ENCODE measurements around the gene NUBPL.
"Not testable (repeated sequence)": the region's sequence is repeated elsewhere in the genome, so short reads cannot be mapped to it uniquely, and the experiment has no call there.

The NUBPL gene

DNA sequence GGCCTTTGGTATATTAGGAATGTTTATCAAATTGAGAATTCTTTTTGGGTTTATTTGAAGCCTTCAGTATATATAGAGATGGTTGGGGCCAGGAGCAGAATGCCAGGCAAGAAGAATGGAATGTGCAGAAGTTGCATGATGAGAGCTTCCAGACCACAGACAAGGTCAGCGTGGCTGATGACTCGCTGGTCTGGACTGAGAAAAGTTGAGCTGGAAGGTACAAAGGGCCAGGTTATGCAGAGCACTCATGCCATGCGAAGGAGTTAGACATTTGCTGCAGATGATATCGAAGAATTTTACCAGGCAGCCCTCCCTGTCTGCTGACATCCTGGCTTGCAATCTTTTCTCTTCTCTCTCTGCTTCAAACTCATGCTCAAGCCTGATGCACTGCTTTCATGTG lies 319.7 kb downstream of the NUBPL start:
- peak; percentile 64 for DNase-seq (ENCODE audit: low read depth)

- no peak for DNase-seq (ENCODE audit: low read depth)
Observed at GRCh38 chr14:31881531-31882310, 320.5 kb downstream of the NUBPL start.

- DNase-seq (ENCODE audit: low read depth), result no peak
Observed at GRCh38 chr14:31884238-31884637, 323.0 kb downstream of the NUBPL start.

DNA sequence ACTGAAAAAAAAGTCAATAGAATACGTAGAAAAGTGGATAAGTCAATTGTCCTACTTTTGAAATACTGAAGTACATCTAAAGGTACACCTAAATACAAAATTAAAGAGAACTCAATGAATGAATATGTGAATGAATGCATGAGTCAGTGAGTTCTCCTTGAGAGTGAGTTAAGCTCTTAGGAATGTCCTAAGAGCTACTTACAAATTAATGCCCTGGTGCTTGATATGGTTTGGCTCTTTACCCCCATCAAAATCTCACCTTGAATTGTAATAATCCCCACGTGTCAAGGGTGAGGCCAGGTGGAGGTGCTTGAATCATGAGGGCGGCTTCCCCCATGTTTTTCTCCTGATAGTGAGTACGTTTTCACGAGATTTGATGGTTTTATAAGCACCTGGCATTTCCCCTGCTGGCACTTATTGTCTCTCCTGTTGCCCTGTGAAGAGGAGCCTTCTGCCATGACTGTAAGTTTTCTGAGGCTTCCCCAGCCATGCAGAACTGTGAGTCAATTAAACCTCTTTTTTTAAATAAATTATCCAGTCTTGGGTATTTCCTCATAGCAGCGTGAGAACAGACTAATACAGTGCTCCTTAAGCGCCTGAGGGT lies 323.7 kb downstream of the NUBPL start:
- no peak for DNase-seq (ENCODE audit: low read depth)

DNA sequence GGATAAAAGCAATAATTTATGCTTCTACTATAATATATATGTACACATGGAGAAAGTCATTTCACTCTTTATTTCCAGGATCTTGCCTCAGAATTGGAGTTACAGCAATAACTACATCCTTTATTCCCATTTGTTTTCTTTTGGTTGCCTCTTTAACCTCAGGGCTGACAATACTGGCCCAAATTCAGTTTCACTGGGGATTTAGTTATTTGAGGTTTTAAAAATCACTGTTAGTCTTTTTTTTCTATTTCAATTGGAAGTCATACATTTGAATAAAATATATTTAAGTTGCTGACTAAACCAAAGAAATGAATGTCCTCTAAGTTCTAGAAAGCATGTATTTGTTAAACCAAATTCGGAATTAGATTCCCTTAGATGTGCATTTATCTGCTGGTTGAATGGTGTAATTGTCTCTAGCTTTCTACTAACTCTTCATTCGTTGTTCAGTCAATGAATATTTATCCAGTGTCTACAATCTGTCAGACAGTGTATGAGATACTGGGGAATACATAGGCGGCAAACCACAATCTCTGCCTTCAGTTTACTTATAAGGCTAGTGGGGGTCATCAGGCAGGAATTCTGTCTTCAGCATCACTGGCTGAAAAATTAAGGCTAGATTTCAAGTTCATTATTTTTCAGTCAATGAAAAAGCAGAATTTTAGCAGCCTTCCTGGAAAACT lies 325.1 kb downstream of the NUBPL start:
- DNase-seq (ENCODE audit: low read depth), result no peak

DNA sequence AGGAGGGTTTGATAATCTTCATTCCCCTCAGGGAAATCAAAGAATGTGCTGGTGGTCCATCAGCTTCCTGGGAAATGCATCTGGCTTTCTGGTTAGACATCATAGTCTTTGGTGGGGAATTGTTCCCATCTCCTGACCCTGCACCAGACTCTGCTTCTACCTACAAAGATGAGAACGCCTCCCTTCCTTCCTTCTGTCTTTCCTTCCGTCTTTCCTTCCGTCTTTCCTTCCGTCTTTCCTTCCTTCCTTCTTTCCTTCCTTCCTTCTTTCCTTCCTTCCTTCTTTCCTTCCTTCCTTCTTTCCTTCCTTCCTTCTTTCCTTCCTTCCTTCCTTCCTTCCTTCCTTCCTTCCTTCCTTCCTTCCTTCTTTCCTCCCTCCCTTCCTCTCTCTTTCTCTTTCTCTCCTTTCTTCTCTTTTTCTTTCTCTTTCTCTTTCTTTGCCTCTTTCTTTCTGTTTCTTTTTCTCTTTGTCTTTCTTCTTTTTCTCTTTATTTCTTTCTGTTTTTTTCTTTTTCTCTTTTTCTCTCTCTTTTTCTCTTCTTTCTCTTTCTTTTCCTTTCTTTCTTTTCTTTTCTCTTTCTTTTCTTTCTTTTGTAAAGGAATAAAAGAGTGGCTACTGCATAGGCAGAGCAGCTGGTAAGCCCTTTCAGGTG lies 326.9 kb downstream of the NUBPL start:
- DNase-seq (ENCODE audit: low read depth), result no peak

GRCh38 chr14:31889297-31889696 lies 328.1 kb downstream of the NUBPL start:
- DNase-seq (ENCODE audit: low read depth), result no peak

- not testable (repeated sequence) for DNase-seq (ENCODE audit: low read depth)
Observed at GRCh38 chr14:31890202-31890601, 329.0 kb downstream of the NUBPL start.

DNA sequence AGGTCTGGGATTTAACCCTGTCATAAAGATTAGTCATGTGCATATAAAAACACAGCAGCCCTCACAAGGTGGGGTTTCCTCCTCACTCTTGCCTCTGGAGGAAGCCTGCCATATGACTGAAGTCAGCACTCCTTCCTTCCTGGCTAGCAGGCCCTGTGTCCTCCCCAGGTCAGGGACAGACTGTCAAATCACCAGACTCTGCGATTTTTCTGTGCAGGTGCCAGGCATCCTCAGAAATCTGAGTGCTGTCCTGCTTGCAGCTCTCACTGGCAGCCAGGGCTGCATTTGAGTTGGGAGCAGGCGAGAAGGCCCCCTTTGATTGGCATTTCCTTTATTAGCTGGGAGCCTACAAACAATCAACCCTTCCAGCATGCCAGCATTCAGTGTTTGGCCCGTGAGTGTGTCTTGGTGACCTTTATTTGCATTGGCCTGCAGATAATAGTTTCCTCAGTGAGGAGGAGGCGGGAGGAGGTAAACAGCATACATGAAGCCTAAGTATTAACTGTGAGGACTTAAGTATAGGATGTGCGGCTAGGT lies 332.1 kb downstream of the NUBPL start:
- no peak for DNase-seq (ENCODE audit: low read depth)

- DNase-seq (ENCODE audit: low read depth), result no peak
Observed at GRCh38 chr14:31894351-31894750, 333.1 kb downstream of the NUBPL start.

DNA sequence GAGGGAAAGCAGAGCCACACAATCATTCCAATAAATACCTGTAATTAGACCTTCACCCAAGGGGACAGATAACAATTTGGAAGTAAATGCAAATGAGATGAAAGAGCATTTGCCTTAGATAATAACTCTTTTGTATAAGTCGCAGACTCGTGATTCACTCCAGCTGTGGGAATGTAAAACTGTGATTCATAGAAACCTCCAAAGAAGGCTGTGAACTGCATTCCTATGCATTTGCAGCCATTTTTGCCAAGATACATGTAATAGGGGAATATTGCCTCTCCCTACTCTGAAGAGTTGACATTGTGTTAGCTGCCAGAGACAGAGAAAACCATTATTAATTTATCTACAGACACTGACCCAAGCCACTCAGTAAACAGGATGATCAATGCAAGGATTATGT lies 334.0 kb downstream of the NUBPL start:
- no peak for DNase-seq (ENCODE audit: low read depth)

- DNase-seq (ENCODE audit: low read depth), result no peak
Observed at GRCh38 chr14:31895646-31896045, 334.4 kb downstream of the NUBPL start.

GRCh38 chr14:31897581-31898186 lies 336.5 kb downstream of the NUBPL start:
- DNase-seq (ENCODE audit: low read depth), result no peak

DNA sequence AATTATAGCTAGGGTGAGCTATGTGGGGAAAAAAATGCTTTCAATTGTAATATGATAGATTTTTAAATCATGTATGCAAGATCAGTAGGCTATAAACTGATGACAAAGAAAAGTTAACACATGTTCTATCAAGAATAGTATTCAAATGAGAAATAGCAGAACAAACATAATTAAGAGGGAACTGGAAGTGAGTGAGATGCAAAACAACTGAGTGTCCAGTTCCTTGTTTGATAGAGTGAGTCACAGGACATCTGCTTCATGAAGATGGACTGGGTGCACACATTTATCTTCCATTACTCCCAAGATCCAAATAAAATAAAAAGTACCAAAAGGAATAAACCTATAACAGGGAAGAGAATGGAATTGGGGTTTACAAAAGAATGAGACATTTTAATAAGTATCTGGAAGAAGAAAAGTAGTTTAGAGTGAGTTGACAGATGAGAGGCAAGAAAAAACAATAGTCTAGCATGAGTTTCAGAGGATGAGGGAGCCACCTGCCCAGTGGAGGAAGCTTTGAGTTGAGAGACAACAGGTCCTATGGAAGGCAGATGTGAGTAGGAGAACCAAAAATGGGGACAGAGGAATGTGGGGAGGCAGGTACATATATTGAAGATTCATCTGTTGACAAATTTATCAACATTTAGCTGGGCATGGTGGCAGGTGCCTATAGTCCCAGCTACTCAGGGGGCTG lies 337.8 kb downstream of the NUBPL start:
- DNase-seq (ENCODE audit: low read depth), result no peak

GRCh38 chr14:31902002-31902401 lies 340.8 kb downstream of the NUBPL start:
- DNase-seq (ENCODE audit: low read depth), result no peak

DNA sequence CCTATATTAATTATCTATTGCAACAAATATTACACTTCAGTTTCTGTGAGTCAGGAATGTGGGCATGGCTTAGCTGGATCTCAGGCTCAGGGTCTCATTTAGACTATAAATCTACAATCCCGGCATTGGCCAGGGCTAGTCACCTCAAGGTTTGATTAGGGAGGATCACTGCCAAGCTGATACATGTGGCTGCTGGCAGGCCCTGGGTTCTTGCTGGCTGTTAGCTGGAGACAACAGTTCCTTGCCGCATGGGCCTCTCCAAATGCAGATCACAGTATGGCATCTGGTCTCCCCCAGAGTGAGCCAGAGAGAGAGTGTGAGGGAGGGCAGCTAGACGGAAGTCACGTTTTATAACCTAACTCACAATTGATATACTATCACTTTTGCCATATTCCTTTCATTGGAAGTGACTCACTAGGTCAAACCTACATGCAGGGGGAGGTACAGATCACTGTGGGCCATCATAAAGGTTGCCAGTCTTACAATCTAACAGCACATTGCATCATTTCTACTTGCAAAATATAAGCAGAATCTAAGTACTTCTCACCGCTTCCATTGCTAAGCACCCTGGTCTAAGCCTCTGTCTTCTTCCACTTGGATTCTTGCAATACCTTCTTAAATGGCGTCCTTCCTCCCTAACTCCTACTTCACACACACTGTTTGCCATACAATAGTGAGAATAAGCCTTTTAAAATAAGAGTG lies 341.9 kb downstream of the NUBPL start:
- DNase-seq (ENCODE audit: low read depth), result no peak

DNA sequence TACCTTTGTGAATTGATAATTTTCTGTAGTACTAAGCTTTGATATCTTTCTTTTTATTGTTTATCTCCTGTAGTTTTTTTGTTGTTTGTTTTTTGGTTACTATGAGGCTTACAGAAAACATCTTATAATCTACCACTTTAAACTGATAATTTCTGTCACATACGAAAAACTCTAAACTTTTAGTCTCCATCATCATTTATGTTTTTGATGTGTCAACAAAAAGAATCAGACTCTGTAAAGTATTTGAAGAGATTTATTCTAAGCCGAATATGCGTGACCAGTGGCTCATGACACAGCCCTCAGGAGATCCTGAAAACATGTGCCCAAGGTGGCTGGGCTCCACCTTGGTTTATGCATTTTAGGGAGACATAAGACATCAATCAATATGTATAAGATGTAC lies 348.8 kb downstream of the NUBPL start:
- DNase-seq (ENCODE audit: low read depth), result no peak
